Measurements from ENCODE around the gene PADI2.

The PADI2 gene

GRCh38 chr1:17040135-17040534 is 79.1 kb downstream of the PADI2 start:
- no peak for FAIRE-seq
- DNase-seq (ENCODE audit: insufficient read length, low spot score), result no peak
- TF ChIP-seq POLR2A (IDR thresholded peaks at IDR 0.05; ENCODE audit: low read depth, low read length) (no peak), TAF1 (IDR thresholded peaks at IDR 0.05; ENCODE audit: low read depth, low read length) (no peak), PAX5 (IDR thresholded peaks at IDR 0.05; ENCODE audit: insufficient read depth, low read length, severe bottlenecking) (no peak), POU2F2 (IDR thresholded peaks at IDR 0.05; ENCODE audit: low read depth, low read length) (no peak), SPI1 (IDR thresholded peaks at IDR 0.05; ENCODE audit: low read depth, low read length) (no peak), POLR2AphosphoS5 (IDR thresholded peaks at IDR 0.05; ENCODE audit: low read depth, low read length) (no peak)

GRCh38 chr1:17039522-17039921 is 79.7 kb downstream of the PADI2 start:
- no peak for FAIRE-seq
- TF ChIP-seq PAX5 (IDR thresholded peaks at IDR 0.05; ENCODE audit: insufficient read depth, low read length, severe bottlenecking) (no peak), SPI1 (IDR thresholded peaks at IDR 0.05; ENCODE audit: low read depth, low read length) (no peak), POU2F2 (IDR thresholded peaks at IDR 0.05; ENCODE audit: low read depth, low read length) (no peak), POLR2A (IDR thresholded peaks at IDR 0.05; ENCODE audit: low read depth, low read length) (no peak)
- DNase-seq (ENCODE audit: insufficient read length, low spot score), result no peak

GRCh38 chr1:17033481-17033880 is 85.8 kb downstream of the PADI2 start:
- no peak for TF ChIP-seq SPI1 (IDR thresholded peaks at IDR 0.05; ENCODE audit: low read depth, low read length)
- no peak for TF ChIP-seq POU2F2 (IDR thresholded peaks at IDR 0.05; ENCODE audit: low read depth, low read length)
- no peak for TF ChIP-seq POLR2AphosphoS5 (IDR thresholded peaks at IDR 0.05; ENCODE audit: low read depth, low read length)
- TF ChIP-seq TAF1 (IDR thresholded peaks at IDR 0.05; ENCODE audit: low read depth, low read length), result no peak
- TF ChIP-seq POLR2A (IDR thresholded peaks at IDR 0.05; ENCODE audit: low read depth, low read length), result no peak
- no peak for TF ChIP-seq PAX5 (IDR thresholded peaks at IDR 0.05; ENCODE audit: insufficient read depth, low read length, severe bottlenecking)
- FAIRE-seq, result no peak
- DNase-seq (ENCODE audit: insufficient read length, low spot score), result no peak

- TF ChIP-seq TAF1 (IDR thresholded peaks at IDR 0.05; ENCODE audit: low read depth, low read length) (no peak), SPI1 (IDR thresholded peaks at IDR 0.05; ENCODE audit: low read depth, low read length) (no peak), POLR2AphosphoS5 (IDR thresholded peaks at IDR 0.05; ENCODE audit: low read depth, low read length) (no peak), PAX5 (IDR thresholded peaks at IDR 0.05; ENCODE audit: insufficient read depth, low read length, severe bottlenecking) (no peak), POU2F2 (IDR thresholded peaks at IDR 0.05; ENCODE audit: low read depth, low read length) (no peak), POLR2A (IDR thresholded peaks at IDR 0.05; ENCODE audit: low read depth, low read length) (no peak)
- FAIRE-seq (no peak), DNase-seq (ENCODE audit: insufficient read length, low spot score) (no peak)
Observed at GRCh38 chr1:17032741-17033140, 86.5 kb downstream of the PADI2 start.

- TF ChIP-seq PAX5 (IDR thresholded peaks at IDR 0.05; ENCODE audit: insufficient read depth, low read length, severe bottlenecking), result no peak
- TF ChIP-seq SPI1 (IDR thresholded peaks at IDR 0.05; ENCODE audit: low read depth, low read length), result no peak
- TF ChIP-seq TAF1 (IDR thresholded peaks at IDR 0.05; ENCODE audit: low read depth, low read length), result no peak
- no peak for TF ChIP-seq POLR2AphosphoS5 (IDR thresholded peaks at IDR 0.05; ENCODE audit: low read depth, low read length)
- TF ChIP-seq POLR2A (IDR thresholded peaks at IDR 0.05; ENCODE audit: low read depth, low read length), result no peak
- TF ChIP-seq POU2F2 (IDR thresholded peaks at IDR 0.05; ENCODE audit: low read depth, low read length), result no peak
- FAIRE-seq, result no peak
- no peak for DNase-seq (ENCODE audit: insufficient read length, low spot score)
Observed at GRCh38 chr1:17031436-17031835, 87.8 kb downstream of the PADI2 start.

GRCh38 chr1:17030206-17030605 is 89.0 kb downstream of the PADI2 start:
- TF ChIP-seq POLR2A (IDR thresholded peaks at IDR 0.05; ENCODE audit: low read depth, low read length) (no peak), SPI1 (IDR thresholded peaks at IDR 0.05; ENCODE audit: low read depth, low read length) (no peak)
- DNase-seq (ENCODE audit: insufficient read length, low spot score), result no peak
- FAIRE-seq, result no peak

GRCh38 chr1:17028662-17029188 is 90.5 kb downstream of the PADI2 start:
- TF ChIP-seq PAX5 (IDR thresholded peaks at IDR 0.05; ENCODE audit: insufficient read depth, low read length, severe bottlenecking), result no peak
- no peak for TF ChIP-seq POU2F2 (IDR thresholded peaks at IDR 0.05; ENCODE audit: low read depth, low read length)
- no peak for TF ChIP-seq SPI1 (IDR thresholded peaks at IDR 0.05; ENCODE audit: low read depth, low read length)
- FAIRE-seq (no peak), DNase-seq (ENCODE audit: insufficient read length, low spot score) (no peak)

- DNase-seq (ENCODE audit: insufficient read length, low spot score) (no peak), FAIRE-seq (no peak)
- TF ChIP-seq PAX5 (IDR thresholded peaks at IDR 0.05; ENCODE audit: insufficient read depth, low read length, severe bottlenecking), result no peak
Observed at GRCh38 chr1:17027900-17028299, 91.4 kb downstream of the PADI2 start.

GRCh38 chr1:17027403-17027802 is 91.8 kb downstream of the PADI2 start:
- DNase-seq (ENCODE audit: insufficient read length, low spot score), result no peak
- FAIRE-seq, result no peak
- no peak for TF ChIP-seq POLR2A (IDR thresholded peaks at IDR 0.05; ENCODE audit: low read depth, low read length)
- TF ChIP-seq PAX5 (IDR thresholded peaks at IDR 0.05; ENCODE audit: insufficient read depth, low read length, severe bottlenecking), result no peak
- TF ChIP-seq SPI1 (IDR thresholded peaks at IDR 0.05; ENCODE audit: low read depth, low read length), result no peak
- no peak for TF ChIP-seq POU2F2 (IDR thresholded peaks at IDR 0.05; ENCODE audit: low read depth, low read length)
- no peak for TF ChIP-seq TAF1 (IDR thresholded peaks at IDR 0.05; ENCODE audit: low read depth, low read length)
- no peak for TF ChIP-seq POLR2AphosphoS5 (IDR thresholded peaks at IDR 0.05; ENCODE audit: low read depth, low read length)

- FAIRE-seq, result no peak
- TF ChIP-seq POLR2AphosphoS5 (IDR thresholded peaks at IDR 0.05; ENCODE audit: low read depth, low read length) (no peak), TAF1 (IDR thresholded peaks at IDR 0.05; ENCODE audit: low read depth, low read length) (no peak), POU2F2 (IDR thresholded peaks at IDR 0.05; ENCODE audit: low read depth, low read length) (no peak), POLR2A (IDR thresholded peaks at IDR 0.05; ENCODE audit: low read depth, low read length) (no peak)
- DNase-seq (ENCODE audit: insufficient read length, low spot score), result no peak
Observed at GRCh38 chr1:17024721-17025120, 94.5 kb downstream of the PADI2 start.

GRCh38 chr1:17023573-17023972 is 95.7 kb downstream of the PADI2 start:
- TF ChIP-seq PAX5 (IDR thresholded peaks at IDR 0.05; ENCODE audit: insufficient read depth, low read length, severe bottlenecking), result no peak
- FAIRE-seq, result no peak
- no peak for DNase-seq (ENCODE audit: insufficient read length, low spot score)

Data from GM12891 (cell line).